Activated gamma-delta T cell treated with anti-CD3 and anti-CD28 coated beads, Interleukin-2, amount 50 U/mL, for 16 hours (primary cell): ENCODE data around the gene OR2AT4.
"Not testable (repeated sequence)": the region's sequence is repeated elsewhere in the genome, so short reads cannot be mapped to it uniquely, and the experiment has no call there.

Experiments
- DNase-seq: peaks from one replicate; pipeline ENCODE4 v3.0.0-alpha.2; 2020; ENCODE audit warnings: low read depth

Gene OR2AT4

GRCh38 chr11:75096456-75097172 is at the start of gene OR2AT4:
Gene OR2AT4 (minus strand): TSS chr11:75096876.
- no peak for DNase-seq

GRCh38 chr11:75145972-75146519 is 49.4 kb upstream of the OR2AT4 start:
- DNase-seq, result no peak

- DNase-seq, result no peak
These were observed 48.7 kb upstream of the OR2AT4 start for GRCh38 chr11:75145196-75145971.

- DNase-seq, result no peak
These were observed 48.0 kb upstream of the OR2AT4 start for GRCh38 chr11:75144716-75145014.

GRCh38 chr11:75143420-75143731 is 46.7 kb upstream of the OR2AT4 start:
- no peak for DNase-seq

- DNase-seq, result peak; percentile 37
These were observed 46.2 kb upstream of the OR2AT4 start for GRCh38 chr11:75142714-75143419.

- no peak for DNase-seq
These were observed 44.5 kb upstream of the OR2AT4 start for GRCh38 chr11:75141166-75141565.

GRCh38 chr11:75140269-75141138 is 43.8 kb upstream of the OR2AT4 start:
- peak; percentile 72 for DNase-seq

- no peak for DNase-seq
These were observed 39.0 kb upstream of the OR2AT4 start for GRCh38 chr11:75135651-75136050.

- DNase-seq, result no peak
These were observed 38.5 kb upstream of the OR2AT4 start for GRCh38 chr11:75135021-75135650.

- no peak for DNase-seq
These were observed 37.3 kb upstream of the OR2AT4 start for GRCh38 chr11:75133976-75134375.

GRCh38 chr11:75132080-75132479 is 35.4 kb upstream of the OR2AT4 start:
- DNase-seq, result no peak

- no peak for DNase-seq
These were observed 29.9 kb upstream of the OR2AT4 start for GRCh38 chr11:75126564-75126963.

GRCh38 chr11:75118577-75118976 is 21.9 kb upstream of the OR2AT4 start:
- DNase-seq, result no peak

GRCh38 chr11:75114465-75114864 is 17.8 kb upstream of the OR2AT4 start:
- DNase-seq, result no peak

GRCh38 chr11:75113030-75113429 is 16.4 kb upstream of the OR2AT4 start:
- no peak for DNase-seq

GRCh38 chr11:75112200-75112599 is 15.5 kb upstream of the OR2AT4 start:
- DNase-seq, result no peak

- DNase-seq, result no peak
These were observed 10.5 kb upstream of the OR2AT4 start for GRCh38 chr11:75107187-75107586.

GRCh38 chr11:75105967-75106681 is 9.4 kb upstream of the OR2AT4 start:
- not testable (repeated sequence) for DNase-seq

GRCh38 chr11:75105462-75105925 is 8.8 kb upstream of the OR2AT4 start:
- DNase-seq, result no peak
